IMR-90 (cell line): ENCODE results near the gene UPF1.

Experiments used
- CEBPB ChIP-seq: IDR thresholded peaks from 2 replicates; pipeline ENCODE4 v1.6.1; 2012; ENCODE audit warnings: low read depth, low read length, improper control_type of control experiment
- MAFK ChIP-seq: IDR thresholded peaks from 2 replicates; pipeline ENCODE4 v1.6.1; 2012; ENCODE audit warnings: low read depth, low read length, improper control_type of control experiment
- MAZ ChIP-seq: IDR thresholded peaks from 2 replicates; pipeline ENCODE4 v1.6.1; 2012; ENCODE audit warnings: low read depth, mild to moderate bottlenecking, low read length, improper control_type of control experiment, moderate library complexity, borderline replicate concordance
- POLR2A ChIP-seq: IDR thresholded peaks from 2 replicates; pipeline ENCODE4 v1.6.1; 2012; ENCODE audit warnings: mild to moderate bottlenecking, low read depth, low read length
- TF ChIP-seq, protein P1 (sequence below): conservative IDR thresholded peaks from 2 replicates; pipeline ENCODE4 v1.5.1; 2012; ENCODE audit warnings: mild to moderate bottlenecking, low read depth, low read length, improper control_type of control experiment

DNA sequence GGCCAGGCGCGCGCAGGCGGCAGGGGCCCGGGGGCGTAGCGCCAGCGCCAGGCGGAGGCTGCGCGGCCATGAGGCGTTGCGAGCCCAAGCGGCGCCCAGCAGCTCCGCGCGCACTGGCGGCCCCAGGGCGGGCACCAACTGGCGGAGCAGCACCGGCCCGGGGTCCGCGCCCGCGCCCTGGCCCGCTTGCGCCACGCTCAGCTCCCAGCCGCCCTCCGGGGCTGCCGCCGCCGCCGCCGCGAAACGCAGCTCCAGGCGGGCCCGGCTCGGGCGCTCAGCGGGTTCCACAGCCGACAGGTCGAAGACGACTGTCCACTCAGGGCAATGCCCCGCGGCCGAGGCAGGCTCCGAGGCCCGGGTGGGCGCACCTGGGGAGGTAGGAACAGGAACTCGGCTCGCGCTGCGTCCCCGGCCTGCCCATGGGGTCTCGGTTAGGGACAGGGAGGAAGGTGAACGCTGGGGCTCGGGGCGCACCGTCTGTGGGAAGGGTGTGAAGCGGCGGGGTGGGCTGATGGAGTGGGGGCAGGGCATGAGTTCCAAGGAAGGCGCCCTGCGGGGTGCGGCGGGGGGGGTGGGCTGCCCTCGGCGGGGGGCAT lies 37.4 kb downstream of the UPF1 start:
- TF ChIP-seq MAFK (no peak), POLR2A (no peak), MAZ (no peak), CEBPB (no peak)
- TF ChIP-seq, protein P1, sequence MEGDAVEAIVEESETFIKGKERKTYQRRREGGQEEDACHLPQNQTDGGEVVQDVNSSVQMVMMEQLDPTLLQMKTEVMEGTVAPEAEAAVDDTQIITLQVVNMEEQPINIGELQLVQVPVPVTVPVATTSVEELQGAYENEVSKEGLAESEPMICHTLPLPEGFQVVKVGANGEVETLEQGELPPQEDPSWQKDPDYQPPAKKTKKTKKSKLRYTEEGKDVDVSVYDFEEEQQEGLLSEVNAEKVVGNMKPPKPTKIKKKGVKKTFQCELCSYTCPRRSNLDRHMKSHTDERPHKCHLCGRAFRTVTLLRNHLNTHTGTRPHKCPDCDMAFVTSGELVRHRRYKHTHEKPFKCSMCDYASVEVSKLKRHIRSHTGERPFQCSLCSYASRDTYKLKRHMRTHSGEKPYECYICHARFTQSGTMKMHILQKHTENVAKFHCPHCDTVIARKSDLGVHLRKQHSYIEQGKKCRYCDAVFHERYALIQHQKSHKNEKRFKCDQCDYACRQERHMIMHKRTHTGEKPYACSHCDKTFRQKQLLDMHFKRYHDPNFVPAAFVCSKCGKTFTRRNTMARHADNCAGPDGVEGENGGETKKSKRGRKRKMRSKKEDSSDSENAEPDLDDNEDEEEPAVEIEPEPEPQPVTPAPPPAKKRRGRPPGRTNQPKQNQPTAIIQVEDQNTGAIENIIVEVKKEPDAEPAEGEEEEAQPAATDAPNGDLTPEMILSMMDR, result no peak
